Chondrocyte (in vitro differentiated cells): Measurements from ENCODE around the gene BCAR3. TPM values are rescaled to one million over a fixed set of nuclear protein-coding genes. Genes with fewer than 3 reads are reported as not detected.

Experiments used
- DNase-seq: peaks from one replicate; pipeline ENCODE4 v3.0.0; 2021; ENCODE audit warnings: mixed read lengths, low spot score
- H3K27ac Mint-ChIP-seq: one replicate; pipeline ENCODE4 v1.8.0; 2021; ENCODE audit warnings: mild to moderate bottlenecking, moderate library complexity, mixed read lengths; ENCODE audit not compliant: unreplicated experiment
- H3K27me3 Mint-ChIP-seq: 2 replicates; pipeline ENCODE4 v1.8.0; 2021; ENCODE audit warnings: low read depth, mixed read lengths
- H3K36me3 Mint-ChIP-seq: 2 replicates; pipeline ENCODE4 v1.8.0; 2021; ENCODE audit warnings: low read depth, mixed read lengths
- H3K4me1 Mint-ChIP-seq: 2 replicates; pipeline ENCODE4 v1.8.0; 2021; ENCODE audit warnings: low read depth, mild to moderate bottlenecking, mixed read lengths
- H3K4me3 Mint-ChIP-seq: one replicate; pipeline ENCODE4 v1.8.0; 2021; ENCODE audit warnings: mild to moderate bottlenecking, moderate library complexity, mixed read lengths; ENCODE audit not compliant: unreplicated experiment
- H3K9me3 Mint-ChIP-seq: 2 replicates; pipeline ENCODE4 v1.8.0; 2021; ENCODE audit warnings: low read depth, mixed read lengths
- total RNA-seq: library from RNA; stranded (reverse); gene quantifications from 3 replicates; pipeline ENCODE4 v1.2.1, GENCODE V29; 2021
- TF ChIP-seq, protein P1 (sequence below): fragments of 200-600 bp; sonication (generic); IDR thresholded peaks from 2 replicates; pipeline ENCODE4 v1.5.0; 2021; ENCODE audit warnings: antibody characterized with exemption, mild to moderate bottlenecking, moderate library complexity

Gene BCAR3
- total RNA-seq, 1 donor from 2014 or later: 18.5 TPM

DNA sequence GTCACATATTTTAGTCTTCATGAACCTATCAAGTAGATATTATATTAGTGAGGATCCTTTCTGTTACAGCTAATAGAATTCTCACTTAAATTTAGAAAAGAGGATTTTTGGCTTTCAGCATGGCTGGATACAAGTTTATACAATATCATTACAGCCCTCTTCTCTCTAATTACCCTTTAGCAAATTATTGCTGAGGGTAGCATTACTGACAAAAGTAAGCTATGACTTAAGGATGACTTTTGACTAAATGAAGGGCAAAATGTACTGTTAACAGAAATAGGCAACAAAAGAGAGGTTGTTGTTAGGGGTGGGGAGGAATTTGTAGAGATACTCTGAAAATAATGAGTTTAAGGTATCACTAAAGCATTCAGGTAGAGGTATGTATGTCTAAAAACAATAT lies 148.0 kb downstream of the BCAR3 start:
- peaks cover 13% of the 10 kb centered on the region for H3K4me1 Mint-ChIP-seq
- H3K27me3 Mint-ChIP-seq: no peaks in the 10 kb centered on the region
- peaks cover 8% of the 10 kb centered on the region for H3K36me3 Mint-ChIP-seq
- TF ChIP-seq, protein P1, sequence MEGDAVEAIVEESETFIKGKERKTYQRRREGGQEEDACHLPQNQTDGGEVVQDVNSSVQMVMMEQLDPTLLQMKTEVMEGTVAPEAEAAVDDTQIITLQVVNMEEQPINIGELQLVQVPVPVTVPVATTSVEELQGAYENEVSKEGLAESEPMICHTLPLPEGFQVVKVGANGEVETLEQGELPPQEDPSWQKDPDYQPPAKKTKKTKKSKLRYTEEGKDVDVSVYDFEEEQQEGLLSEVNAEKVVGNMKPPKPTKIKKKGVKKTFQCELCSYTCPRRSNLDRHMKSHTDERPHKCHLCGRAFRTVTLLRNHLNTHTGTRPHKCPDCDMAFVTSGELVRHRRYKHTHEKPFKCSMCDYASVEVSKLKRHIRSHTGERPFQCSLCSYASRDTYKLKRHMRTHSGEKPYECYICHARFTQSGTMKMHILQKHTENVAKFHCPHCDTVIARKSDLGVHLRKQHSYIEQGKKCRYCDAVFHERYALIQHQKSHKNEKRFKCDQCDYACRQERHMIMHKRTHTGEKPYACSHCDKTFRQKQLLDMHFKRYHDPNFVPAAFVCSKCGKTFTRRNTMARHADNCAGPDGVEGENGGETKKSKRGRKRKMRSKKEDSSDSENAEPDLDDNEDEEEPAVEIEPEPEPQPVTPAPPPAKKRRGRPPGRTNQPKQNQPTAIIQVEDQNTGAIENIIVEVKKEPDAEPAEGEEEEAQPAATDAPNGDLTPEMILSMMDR: no peak
- H3K4me3 Mint-ChIP-seq: no peak overlapping the region
- H3K9me3 Mint-ChIP-seq: no peaks in the 10 kb centered on the region
- DNase-seq: no peak
- H3K27ac Mint-ChIP-seq: no peak overlapping the region

DNA sequence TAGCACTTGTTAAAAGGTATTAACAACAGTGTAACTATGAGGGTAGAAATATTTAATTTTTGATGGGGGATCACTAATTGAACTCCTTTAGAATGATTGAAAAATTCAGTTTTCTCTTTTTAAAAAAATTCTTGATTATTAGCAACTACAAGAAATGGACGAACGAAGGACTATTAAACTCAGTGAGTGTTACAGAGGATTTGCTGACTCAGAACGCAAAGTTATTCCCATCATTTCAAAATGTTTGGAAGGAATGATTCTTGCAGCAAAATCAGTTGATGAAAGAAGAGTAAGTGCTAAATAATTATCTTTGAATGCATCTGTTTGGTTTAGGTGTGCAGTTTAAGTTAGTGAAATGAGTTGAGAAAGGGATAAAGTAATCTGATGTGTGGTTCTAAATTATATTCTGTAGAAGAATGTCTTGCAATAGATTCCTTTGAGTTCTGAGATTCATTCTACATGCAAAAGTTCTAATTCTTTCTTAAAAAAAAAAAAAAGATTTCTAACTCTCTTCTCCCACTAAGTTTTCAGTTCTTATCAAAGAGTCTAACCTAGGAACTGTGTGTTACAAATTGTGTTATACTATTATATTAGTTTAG lies 148.8 kb downstream of the BCAR3 start:
- Mint-ChIP-seq H3K4me3 (no peak overlapping the region), H3K4me1 (peaks cover 8% of the 10 kb centered on the region), H3K27me3 (no peaks in the 10 kb centered on the region), H3K36me3 (peaks cover 10% of the 10 kb centered on the region), H3K9me3 (no peaks in the 10 kb centered on the region), H3K27ac (no peak overlapping the region)
- no peak for DNase-seq
- TF ChIP-seq, protein P1: no peak

DNA sequence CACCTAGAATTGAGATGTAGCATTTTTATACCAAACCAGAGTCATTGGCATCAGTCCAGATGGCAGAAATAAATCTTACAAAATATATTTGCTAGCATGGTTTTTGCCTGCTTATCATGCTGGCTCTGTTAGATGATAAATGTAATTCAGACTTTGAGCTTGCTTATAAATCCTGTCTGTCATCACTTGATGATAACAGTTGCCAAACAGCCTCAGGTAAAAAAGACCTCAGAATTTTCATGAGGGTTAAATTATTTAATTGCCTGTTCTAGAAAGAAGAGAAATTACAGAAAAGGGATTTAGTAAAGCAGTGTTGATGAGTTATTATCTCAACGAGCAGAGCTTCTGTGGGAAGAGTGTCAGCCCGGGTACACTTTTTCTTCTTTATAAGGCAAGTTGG lies 150.4 kb downstream of the BCAR3 start:
- Mint-ChIP-seq H3K4me1 (peaks cover 4% of the 10 kb centered on the region), H3K27me3 (no peaks in the 10 kb centered on the region), H3K4me3 (no peak overlapping the region), H3K36me3 (peaks cover 9% of the 10 kb centered on the region), H3K9me3 (no peaks in the 10 kb centered on the region), H3K27ac (no peak overlapping the region)
- DNase-seq: no peak
- TF ChIP-seq, protein P1: no peak

DNA sequence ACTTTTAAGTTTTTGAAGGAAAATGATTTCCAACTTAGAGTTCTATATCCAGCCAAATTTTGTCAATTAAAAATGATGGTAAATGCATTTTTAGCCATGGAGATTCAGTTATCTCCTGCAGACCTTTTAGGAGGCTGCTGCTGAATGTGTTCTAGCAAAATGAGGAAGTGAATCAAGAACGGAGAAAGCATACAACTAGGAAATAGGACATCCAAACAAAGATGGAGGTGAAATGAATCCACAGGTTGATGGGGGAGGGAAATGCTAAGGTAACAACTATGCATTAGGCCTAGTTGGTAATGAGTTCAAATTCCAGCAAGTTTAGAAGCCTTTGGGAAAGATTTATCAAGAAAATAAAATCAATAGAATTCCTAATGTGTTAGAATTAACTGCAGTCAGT lies 153.2 kb downstream of the BCAR3 start:
- H3K27me3 Mint-ChIP-seq: no peaks in the 10 kb centered on the region
- DNase-seq: no peak
- H3K36me3 Mint-ChIP-seq: peaks cover 9% of the 10 kb centered on the region
- TF ChIP-seq, protein P1: no peak
- peaks cover 17% of the 10 kb centered on the region for H3K4me1 Mint-ChIP-seq
- no peaks in the 10 kb centered on the region for H3K9me3 Mint-ChIP-seq
- H3K27ac Mint-ChIP-seq: no peak overlapping the region
- no peak overlapping the region for H3K4me3 Mint-ChIP-seq

DNA sequence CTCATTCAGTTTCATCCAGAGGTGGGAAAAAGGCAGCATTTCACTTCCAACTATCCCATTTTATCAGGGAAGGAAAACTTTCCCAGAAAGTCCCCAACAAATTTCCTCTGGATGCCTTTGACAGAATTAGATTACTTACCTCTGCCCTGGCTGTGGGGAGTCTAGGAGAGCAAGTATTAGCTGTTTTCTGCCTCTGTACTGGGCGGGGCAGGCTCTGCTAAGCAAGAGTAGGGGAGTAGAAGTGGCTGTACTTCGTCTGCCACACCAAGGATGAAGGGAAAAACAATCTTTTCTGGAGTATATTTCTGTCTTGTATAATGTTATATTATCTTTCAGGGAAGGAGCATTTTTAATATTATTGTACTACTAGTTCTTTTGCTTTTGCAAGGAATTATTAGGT lies 155.2 kb downstream of the BCAR3 start:
- Mint-ChIP-seq H3K4me3 (no peak overlapping the region), H3K27me3 (no peaks in the 10 kb centered on the region), H3K9me3 (no peaks in the 10 kb centered on the region), H3K36me3 (peaks cover 7% of the 10 kb centered on the region), H3K27ac (no peak overlapping the region), H3K4me1 (peaks cover 17% of the 10 kb centered on the region)
- no peak for DNase-seq
- TF ChIP-seq, protein P1: no peak
